GM21576 (cell line): ENCODE data around the gene MME.
A peak's percentile ranks its signal among the peaks of the same experiment; 100 is the strongest.
"Not testable (repeated sequence)": the region's sequence is repeated elsewhere in the genome, so short reads cannot be mapped to it uniquely, and the experiment has no call there.

Experiments
- ATAC-seq: cut with Tn5 transposase; IDR thresholded peaks from one replicate; pipeline ENCODE4 v1.9.1; 2021; ENCODE audit warnings: mild to moderate bottlenecking, moderate library complexity; ENCODE audit not compliant: unreplicated experiment

The MME gene

GRCh38 chr3:155083313-155083905, 3.3 kb downstream of the MME start:
- ATAC-seq: no peak

DNA sequence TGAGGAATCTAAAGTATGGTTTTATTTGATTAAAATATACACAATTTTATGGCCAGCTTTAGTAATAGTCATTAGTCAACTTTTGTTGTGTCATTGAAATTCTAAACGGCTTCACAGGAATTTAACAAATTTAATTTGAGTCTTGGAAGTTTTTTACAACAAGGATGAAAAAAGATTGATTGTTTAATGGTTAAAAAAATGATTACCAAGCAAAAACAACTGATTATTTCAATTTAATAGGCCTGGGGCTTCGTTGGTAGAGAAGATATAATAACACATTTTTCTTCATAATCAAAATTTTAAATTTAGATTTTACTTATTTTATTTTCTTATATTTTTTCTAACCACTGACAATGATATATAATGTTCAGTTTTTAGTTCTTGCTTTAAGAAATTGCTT, 4.4 kb downstream of the MME start:
- ATAC-seq: no peak

DNA sequence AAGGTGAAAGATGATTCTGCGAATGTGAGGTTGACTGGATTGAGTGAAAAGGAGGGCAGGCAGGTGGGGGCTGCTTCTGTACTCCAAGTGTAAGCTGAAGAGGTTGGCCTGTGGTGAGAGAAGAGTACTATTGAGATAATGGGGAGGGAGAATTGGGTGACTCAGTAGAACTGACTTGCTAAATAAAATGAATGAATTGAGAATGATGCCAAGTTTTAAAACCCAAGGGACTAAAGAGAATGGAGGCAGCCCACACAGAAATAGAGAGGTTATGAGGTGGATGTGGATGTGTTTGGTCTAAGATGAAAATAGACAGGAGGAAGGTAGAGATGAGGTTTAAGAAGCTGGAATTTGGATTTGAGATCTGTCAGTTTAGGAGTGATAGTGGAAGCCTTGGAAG, 5.9 kb downstream of the MME start:
- no peak for ATAC-seq

GRCh38 chr3:155088706-155089345, 8.7 kb downstream of the MME start:
- ATAC-seq: no peak

DNA sequence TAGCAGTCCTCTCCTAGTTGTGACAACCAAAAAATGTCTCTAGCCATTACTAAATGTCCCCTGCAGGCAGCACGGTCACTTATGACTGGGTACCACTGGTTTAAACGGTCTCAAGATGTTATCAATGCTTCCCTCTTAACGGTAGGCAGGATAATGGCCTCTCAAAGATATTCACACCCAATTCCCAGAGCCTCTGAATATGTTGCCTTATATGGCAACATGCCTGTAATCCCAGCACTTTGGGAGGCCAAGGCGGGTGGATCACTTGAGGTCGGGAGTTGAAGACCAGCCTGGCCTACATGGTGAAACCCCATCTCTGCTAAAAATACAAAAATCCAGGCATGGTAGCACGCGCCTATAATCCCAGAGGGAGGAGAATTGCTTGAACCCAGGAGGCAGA, 9.4 kb downstream of the MME start:
- ATAC-seq: no peak

DNA sequence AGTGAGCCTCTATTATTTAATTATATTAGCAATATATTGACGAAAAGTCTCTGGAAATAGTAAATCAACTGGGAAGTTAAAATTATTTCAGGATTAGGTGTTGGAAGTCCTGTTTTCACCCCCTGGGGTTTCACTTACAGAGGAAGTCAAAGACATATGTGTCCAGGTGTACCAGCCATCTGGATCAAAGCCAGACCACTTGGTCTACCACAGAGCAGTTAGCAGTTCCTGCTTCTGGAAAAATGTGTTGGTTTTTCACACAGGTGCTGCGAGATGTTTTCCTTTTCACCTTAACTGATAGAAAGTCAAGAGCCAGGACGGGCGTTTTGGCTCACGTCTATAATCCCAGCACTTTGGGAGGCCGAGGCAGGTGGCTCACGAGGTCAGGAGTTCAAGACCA, 13.1 kb downstream of the MME start:
- ATAC-seq: no peak

GRCh38 chr3:155096303-155097008, 16.3 kb downstream of the MME start:
- no peak for ATAC-seq

GRCh38 chr3:155097009-155097349, 16.9 kb downstream of the MME start:
- no peak for ATAC-seq

DNA sequence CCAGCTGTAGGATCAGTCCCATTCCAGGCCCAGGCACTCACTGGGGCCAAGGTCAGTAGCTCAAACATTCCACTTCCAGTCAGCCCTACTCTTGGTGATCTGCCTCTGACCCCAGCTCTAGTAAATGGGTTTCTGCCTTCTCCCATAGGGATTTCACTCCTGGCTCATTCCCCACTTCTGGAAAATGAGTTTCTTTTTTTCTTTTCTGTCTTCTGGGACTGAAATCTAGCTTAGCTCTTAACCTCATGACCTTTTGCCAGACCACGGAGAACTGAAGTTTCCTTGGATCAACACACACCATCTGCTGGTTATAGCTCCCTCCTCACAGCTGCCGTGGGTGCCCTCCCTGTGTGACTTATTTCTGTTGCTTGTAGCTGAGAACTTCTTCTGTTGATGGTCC, 21.3 kb downstream of the MME start:
- ATAC-seq: no peak

- no peak for ATAC-seq
Measured at GRCh38 chr3:155102329-155102728, 22.2 kb downstream of the MME start.

DNA sequence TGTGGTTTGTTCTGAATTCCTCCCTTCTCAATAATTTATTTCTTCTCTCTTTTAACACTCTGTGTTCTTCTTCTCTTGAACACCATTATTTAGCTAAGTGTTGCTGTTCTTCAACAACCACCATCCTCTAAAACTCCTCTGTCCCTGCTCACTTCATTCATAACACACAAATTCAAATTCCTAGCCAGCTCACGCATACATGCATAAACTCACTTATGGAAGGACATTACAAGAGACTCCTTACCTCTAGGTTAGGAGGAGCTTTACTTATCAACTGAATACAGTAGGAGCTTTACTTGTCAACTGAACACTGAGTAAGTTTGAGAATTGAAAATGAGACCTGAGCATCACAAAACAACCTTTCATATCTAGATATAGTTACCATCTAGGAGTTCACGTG, 23.6 kb downstream of the MME start:
- no peak for ATAC-seq

- no peak for ATAC-seq
Measured at GRCh38 chr3:155106119-155106518, 26.0 kb downstream of the MME start.

DNA sequence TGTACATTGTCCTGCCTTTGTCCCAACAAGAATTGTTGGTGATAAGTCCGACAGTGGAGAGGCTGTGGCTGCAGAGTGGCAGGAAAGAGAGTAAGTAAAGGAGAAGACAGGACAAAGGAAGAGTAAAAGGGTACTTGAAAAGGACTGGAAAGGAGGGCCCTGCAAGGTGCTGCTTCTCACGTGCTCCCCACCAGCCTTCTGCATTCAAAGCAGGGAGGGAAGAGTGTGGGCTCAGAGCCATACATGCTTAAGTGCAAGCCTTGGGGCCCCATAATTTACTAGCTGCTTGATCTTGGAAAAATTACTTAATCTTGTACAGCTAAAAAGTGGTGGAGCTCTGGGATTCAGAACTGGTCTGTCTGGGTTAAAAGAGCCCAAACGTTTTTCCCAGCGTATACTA, 29.9 kb downstream of the MME start:
- ATAC-seq: no peak

DNA sequence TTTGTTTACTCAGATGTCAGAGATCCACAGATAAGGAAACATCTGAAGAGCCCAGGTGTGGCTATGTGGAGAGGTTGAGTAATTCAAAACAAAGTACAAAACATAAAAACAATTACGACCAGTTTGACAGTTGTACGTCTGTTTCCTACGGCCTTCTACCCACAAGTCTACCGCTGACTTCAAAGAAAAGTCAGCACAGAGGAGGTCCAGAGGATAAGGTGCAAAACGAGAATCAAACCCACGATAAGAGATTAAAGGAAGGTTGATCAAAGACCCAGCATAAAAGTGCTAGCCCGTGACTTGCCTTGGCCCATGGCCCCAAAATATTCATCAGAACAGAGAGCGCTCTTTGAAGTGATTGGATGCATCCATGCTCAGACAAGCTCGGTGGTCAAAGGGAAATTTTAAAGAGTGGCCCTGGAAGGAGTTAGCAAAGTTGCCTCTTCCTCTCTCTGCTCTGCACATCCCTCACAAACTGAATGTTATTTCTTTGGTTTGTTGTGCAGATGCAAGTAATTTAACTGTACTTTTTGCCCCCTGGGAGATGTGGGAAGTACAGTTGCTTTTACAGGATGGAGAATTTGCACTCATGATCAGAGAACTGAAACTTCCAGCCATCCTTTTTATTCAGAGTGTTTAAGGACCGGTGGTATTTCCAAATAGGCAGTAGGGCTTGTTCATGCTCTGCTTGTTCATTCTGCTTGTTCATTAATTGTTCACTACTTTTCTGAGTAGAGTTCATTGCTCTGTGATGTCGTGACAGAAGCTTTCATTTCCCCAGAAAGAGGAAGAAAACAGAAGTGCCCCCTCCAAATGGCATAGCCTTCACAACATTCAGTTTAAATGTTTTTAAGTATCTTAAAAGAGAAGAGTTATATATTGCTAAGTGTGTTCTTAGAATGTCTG, 31.1 kb downstream of the MME start:
- ATAC-seq: no peak

- ATAC-seq: no peak
Measured at GRCh38 chr3:155111971-155112370, 31.9 kb downstream of the MME start.

DNA sequence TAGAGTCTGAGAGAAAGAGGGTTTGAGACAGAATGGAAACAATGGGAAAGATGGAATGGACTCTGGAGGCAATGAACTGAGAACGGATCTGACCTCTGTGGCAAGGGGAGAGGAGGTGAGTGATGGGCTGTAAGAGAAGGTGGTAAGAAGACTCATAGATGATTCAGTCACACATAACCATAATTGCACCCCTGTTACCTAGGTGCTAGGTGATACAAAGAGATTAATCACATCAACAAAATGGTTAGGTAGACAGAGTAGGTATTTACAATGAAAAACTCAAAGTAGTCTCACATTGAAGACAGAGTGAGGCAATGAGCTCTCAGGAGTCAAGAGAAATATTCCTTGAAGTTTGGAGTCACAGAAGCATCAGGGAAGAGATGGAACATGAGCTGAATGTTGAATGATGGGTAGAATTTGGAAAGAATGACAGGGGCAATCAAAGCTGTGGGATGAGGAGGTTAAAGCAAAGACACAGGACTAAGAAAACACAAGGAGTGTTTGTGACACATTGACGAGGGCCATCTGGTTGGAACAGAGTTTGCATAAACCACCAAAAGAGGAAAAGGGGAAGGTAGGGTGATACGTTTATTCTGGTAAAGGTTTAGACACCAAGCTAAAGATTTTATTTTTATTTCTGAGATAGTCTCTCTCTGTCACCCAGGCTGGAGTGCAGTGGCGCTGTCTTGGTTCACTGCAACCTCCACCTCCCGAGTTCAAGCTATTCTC, 32.7 kb downstream of the MME start:
- no peak for ATAC-seq

- not testable (repeated sequence) for ATAC-seq
Measured at GRCh38 chr3:155124745-155125144, 44.6 kb downstream of the MME start.

DNA sequence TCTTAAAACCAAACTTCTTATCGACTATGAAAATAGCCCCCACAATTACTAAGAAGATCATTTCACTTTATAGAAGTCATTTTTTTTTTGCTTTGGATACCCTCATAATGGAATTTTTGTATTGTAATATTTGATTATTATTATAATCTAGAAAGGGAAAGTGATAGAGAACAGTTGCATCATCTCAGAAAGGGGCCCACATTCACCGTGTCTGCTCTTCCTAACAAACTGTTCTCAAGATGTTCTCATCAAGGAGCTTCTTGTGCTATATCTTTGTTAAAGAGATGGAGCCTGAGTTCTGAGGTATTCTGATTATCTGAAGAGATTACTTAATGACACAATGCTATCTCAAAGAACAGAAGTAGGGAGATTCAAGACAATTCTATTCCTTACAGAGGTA, 49.3 kb downstream of the MME start:
- ATAC-seq: no peak

- no peak for ATAC-seq
Measured at GRCh38 chr3:155130001-155130400, 49.9 kb downstream of the MME start.

DNA sequence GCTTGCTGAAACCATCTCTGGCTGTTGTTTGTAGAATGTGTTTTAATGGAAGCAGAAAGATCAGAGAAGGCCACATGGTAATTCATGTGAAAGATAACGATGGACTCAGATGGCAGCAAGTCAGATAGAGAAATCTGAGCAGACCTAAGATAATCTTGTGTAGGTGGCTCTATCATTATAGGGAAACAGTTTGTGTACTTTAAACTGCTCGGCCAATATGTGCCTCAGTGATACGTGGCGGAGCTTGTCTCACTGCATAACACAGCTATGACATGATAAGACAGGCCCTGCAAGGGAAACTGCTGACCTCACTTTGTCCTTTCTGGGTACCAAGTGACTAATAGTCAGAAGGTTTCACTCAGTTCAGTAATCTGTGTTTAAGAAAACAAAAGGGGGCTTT, 51.0 kb downstream of the MME start:
- peak; percentile 62 for ATAC-seq

DNA sequence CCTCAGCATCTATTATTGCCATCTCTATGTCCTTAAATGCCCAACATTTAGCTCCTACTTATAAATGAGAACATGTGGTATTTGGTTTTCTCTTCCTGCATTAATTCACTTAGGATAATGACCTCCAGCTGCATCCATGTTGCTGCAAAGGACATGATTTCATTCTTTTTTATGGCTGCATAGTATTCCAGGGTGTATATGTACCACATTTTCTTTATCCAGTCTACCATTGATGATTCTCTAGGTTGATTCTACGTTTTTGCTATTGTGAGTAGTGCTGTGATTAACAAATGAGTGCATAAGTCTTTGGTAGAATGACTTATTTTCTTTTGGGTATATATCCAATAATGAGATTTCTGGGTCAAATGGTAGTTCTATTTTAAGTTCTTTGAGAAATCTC, 54.2 kb downstream of the MME start:
- ATAC-seq: not testable (repeated sequence)
